WTC11 (cell line): Measurements from ENCODE around the gene GALNT16. TPM values are rescaled to one million over a fixed set of nuclear protein-coding genes. Genes with fewer than 3 reads are reported as not detected.

Experiments
- ATAC-seq: fragments of 200-7000 bp; cut with Tn5 transposase; 2 replicates; pipeline ENCODE4 v1.10.0; 2021; ENCODE audit warnings: mild to moderate bottlenecking, moderate library complexity
- CTCF ChIA-PET: fragments of 300-600 bp; sonication (Branson Sonifier 250); formaldehyde crosslinking; loops from one replicate; lab custom pipeline; 2021; ENCODE audit warnings: antibody characterized with exemption; lab: Charles Lee
- POLR2A ChIA-PET: fragments of 350-600 bp; sonication (Branson Sonifier 250); formaldehyde crosslinking; loops from one replicate; lab custom pipeline; 2021; ENCODE audit warnings: antibody characterized with exemption; lab: Charles Lee
- DNase-seq: peaks from one replicate; pipeline ENCODE4 v3.0.0; 2021; ENCODE audit warnings: low spot score
- H3K27ac Mint-ChIP-seq: 2 replicates; pipeline ENCODE4 v1.8.0; 2021; ENCODE audit warnings: mixed read lengths
- H3K27me3 Mint-ChIP-seq: 2 replicates; pipeline ENCODE4 v1.8.0; 2021; ENCODE audit warnings: low read depth, mild to moderate bottlenecking, moderate library complexity, mixed read lengths
- H3K36me3 Mint-ChIP-seq: 2 replicates; pipeline ENCODE4 v1.8.0; 2021; ENCODE audit warnings: mixed read lengths
- H3K4me1 Mint-ChIP-seq: 2 replicates; pipeline ENCODE4 v1.8.0; 2022; ENCODE audit warnings: mixed read lengths
- H3K4me3 Mint-ChIP-seq: 2 replicates; pipeline ENCODE4 v1.8.0; 2021; ENCODE audit warnings: mild to moderate bottlenecking, moderate library complexity, mixed read lengths
- H3K9me3 Mint-ChIP-seq: 2 replicates; pipeline ENCODE4 v1.8.0; 2021; ENCODE audit warnings: mixed read lengths
- E2F1 ChIP-seq: sonication (generic); formaldehyde crosslinking; IDR thresholded peaks from 2 replicates; pipeline ENCODE4 v1.8.0; 2022; ENCODE audit warnings: mild to moderate bottlenecking, missing genetic modification reagents
- ERG ChIP-seq: fragments of 250-450 bp; sonication (Bioruptor Pico); IDR thresholded peaks from 2 replicates; pipeline ENCODE4 v1.8.0; 2021; ENCODE audit warnings: mild to moderate bottlenecking
- ETV6 ChIP-seq: sonication (generic); formaldehyde crosslinking; IDR thresholded peaks from 2 replicates; pipeline ENCODE4 v1.8.1; 2022; ENCODE audit warnings: mild to moderate bottlenecking, missing genetic modification reagents
- IRF2 ChIP-seq: sonication (generic); formaldehyde crosslinking; IDR thresholded peaks from 2 replicates; pipeline ENCODE4 v1.8.0; 2022; ENCODE audit warnings: low read depth, missing genetic modification reagents, borderline replicate concordance
- MYBL2 ChIP-seq: sonication (generic); formaldehyde crosslinking; IDR thresholded peaks from 2 replicates; pipeline ENCODE4 v1.8.1; 2023; ENCODE audit warnings: mild to moderate bottlenecking, moderate library complexity, missing genetic modification reagents
- OVOL2 ChIP-seq: fragments of 250-450 bp; sonication (Bioruptor Pico); IDR thresholded peaks from 2 replicates; pipeline ENCODE4 v1.9.0; 2021; ENCODE audit warnings: mild to moderate bottlenecking, borderline replicate concordance
- PREB ChIP-seq: sonication (generic); formaldehyde crosslinking; IDR thresholded peaks from 2 replicates; pipeline ENCODE4 v1.8.1; 2022; ENCODE audit warnings: mild to moderate bottlenecking, missing genetic modification reagents, moderate library complexity, borderline replicate concordance
- SMAD4 ChIP-seq: sonication (generic); formaldehyde crosslinking; IDR thresholded peaks from 2 replicates; pipeline ENCODE4 v1.8.0; 2022; ENCODE audit warnings: mild to moderate bottlenecking, missing genetic modification reagents
- SP1 ChIP-seq: sonication (generic); formaldehyde crosslinking; conservative IDR thresholded peaks from 2 replicates; pipeline ENCODE4 v1.8.1; 2022; ENCODE audit warnings: missing genetic modification reagents
- TEAD1 ChIP-seq: sonication (generic); formaldehyde crosslinking; IDR thresholded peaks from 2 replicates; pipeline ENCODE4 v1.8.0; 2022; ENCODE audit warnings: mild to moderate bottlenecking, missing genetic modification reagents
- ZNF121 ChIP-seq: sonication (generic); formaldehyde crosslinking; IDR thresholded peaks from 2 replicates; pipeline ENCODE4 v1.8.0; 2023; ENCODE audit warnings: missing genetic modification reagents
- ZNF317 ChIP-seq: sonication (generic); formaldehyde crosslinking; IDR thresholded peaks from 2 replicates; pipeline ENCODE4 v1.8.1; 2023; ENCODE audit warnings: low read depth, mild to moderate bottlenecking, moderate library complexity, missing genetic modification reagents, borderline replicate concordance
- ZNF396 ChIP-seq: fragments of 250-450 bp; sonication (Bioruptor Pico); IDR thresholded peaks from 2 replicates; pipeline ENCODE4 v1.8.0; 2021; ENCODE audit warnings: mild to moderate bottlenecking, moderate library complexity, borderline replicate concordance
- total RNA-seq: library from RNA; stranded (reverse); gene quantifications from 3 replicates; pipeline ENCODE4 v1.2.3, GENCODE V29; 2021
- TF ChIP-seq, protein P1 (sequence below): sonication (generic); formaldehyde crosslinking; IDR thresholded peaks from 2 replicates; pipeline ENCODE4 v1.8.0; 2022; ENCODE audit warnings: mild to moderate bottlenecking, missing genetic modification reagents
- TF ChIP-seq, protein P2 (sequence below): fragments of 250-450 bp; sonication (Bioruptor Pico); IDR thresholded peaks from 2 replicates; pipeline ENCODE4 v1.9.0; 2021; ENCODE audit warnings: moderate library complexity, mild to moderate bottlenecking, inconsistent platforms, borderline replicate concordance
- TF ChIP-seq, protein P3 (sequence below): sonication (generic); formaldehyde crosslinking; IDR thresholded peaks from 2 replicates; pipeline ENCODE4 v1.8.1; 2023; ENCODE audit warnings: mild to moderate bottlenecking, missing genetic modification reagents
- TF ChIP-seq, protein P4 (sequence below): fragments of 200-600 bp; IDR thresholded peaks from 2 replicates; pipeline ENCODE4 v1.8.0; 2022; ENCODE audit warnings: antibody characterized with exemption
- TF ChIP-seq, protein P5 (sequence below): sonication (generic); formaldehyde crosslinking; IDR thresholded peaks from 2 replicates; pipeline ENCODE4 v1.8.1; 2023; ENCODE audit warnings: mild to moderate bottlenecking, missing genetic modification reagents, moderate library complexity
- TF ChIP-seq, protein P6 (sequence below): sonication (generic); formaldehyde crosslinking; IDR thresholded peaks from 2 replicates; pipeline ENCODE4 v1.8.1; 2023; ENCODE audit warnings: mild to moderate bottlenecking, missing genetic modification reagents, moderate library complexity

GALNT16 gene
- total RNA-seq, 1 experiment from 2014 or later = 4.5 TPM

- TF ChIP-seq PREB (CRISPR knock-in tag) = no peak
- TF ChIP-seq, protein P1, sequence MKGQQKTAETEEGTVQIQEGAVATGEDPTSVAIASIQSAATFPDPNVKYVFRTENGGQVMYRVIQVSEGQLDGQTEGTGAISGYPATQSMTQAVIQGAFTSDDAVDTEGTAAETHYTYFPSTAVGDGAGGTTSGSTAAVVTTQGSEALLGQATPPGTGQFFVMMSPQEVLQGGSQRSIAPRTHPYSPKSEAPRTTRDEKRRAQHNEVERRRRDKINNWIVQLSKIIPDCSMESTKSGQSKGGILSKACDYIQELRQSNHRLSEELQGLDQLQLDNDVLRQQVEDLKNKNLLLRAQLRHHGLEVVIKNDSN = no peak
- TF ChIP-seq TEAD1 = no peak
- TF ChIP-seq, protein P2, sequence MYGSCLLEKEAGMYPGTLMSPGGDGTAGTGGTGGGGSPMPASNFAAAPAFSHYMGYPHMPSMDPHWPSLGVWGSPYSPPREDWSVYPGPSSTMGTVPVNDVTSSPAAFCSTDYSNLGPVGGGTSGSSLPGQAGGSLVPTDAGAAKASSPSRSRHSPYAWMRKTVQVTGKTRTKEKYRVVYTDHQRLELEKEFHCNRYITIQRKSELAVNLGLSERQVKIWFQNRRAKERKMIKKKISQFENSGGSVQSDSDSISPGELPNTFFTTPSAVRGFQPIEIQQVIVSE (CRISPR knock-in tag) = no peak
- no peak for TF ChIP-seq ZNF396 (CRISPR knock-in tag)
- TF ChIP-seq, protein P3, sequence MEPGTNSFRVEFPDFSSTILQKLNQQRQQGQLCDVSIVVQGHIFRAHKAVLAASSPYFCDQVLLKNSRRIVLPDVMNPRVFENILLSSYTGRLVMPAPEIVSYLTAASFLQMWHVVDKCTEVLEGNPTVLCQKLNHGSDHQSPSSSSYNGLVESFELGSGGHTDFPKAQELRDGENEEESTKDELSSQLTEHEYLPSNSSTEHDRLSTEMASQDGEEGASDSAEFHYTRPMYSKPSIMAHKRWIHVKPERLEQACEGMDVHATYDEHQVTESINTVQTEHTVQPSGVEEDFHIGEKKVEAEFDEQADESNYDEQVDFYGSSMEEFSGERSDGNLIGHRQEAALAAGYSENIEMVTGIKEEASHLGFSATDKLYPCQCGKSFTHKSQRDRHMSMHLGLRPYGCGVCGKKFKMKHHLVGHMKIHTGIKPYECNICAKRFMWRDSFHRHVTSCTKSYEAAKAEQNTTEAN (CRISPR knock-in tag) = no peak
- TF ChIP-seq SMAD4 (CRISPR knock-in tag) = no peak
- TF ChIP-seq, protein P4, sequence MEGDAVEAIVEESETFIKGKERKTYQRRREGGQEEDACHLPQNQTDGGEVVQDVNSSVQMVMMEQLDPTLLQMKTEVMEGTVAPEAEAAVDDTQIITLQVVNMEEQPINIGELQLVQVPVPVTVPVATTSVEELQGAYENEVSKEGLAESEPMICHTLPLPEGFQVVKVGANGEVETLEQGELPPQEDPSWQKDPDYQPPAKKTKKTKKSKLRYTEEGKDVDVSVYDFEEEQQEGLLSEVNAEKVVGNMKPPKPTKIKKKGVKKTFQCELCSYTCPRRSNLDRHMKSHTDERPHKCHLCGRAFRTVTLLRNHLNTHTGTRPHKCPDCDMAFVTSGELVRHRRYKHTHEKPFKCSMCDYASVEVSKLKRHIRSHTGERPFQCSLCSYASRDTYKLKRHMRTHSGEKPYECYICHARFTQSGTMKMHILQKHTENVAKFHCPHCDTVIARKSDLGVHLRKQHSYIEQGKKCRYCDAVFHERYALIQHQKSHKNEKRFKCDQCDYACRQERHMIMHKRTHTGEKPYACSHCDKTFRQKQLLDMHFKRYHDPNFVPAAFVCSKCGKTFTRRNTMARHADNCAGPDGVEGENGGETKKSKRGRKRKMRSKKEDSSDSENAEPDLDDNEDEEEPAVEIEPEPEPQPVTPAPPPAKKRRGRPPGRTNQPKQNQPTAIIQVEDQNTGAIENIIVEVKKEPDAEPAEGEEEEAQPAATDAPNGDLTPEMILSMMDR = no peak
- TF ChIP-seq, protein P5, sequence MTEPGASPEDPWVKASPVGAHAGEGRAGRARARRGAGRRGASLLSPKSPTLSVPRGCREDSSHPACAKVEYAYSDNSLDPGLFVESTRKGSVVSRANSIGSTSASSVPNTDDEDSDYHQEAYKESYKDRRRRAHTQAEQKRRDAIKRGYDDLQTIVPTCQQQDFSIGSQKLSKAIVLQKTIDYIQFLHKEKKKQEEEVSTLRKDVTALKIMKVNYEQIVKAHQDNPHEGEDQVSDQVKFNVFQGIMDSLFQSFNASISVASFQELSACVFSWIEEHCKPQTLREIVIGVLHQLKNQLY = no peak
- no peak for TF ChIP-seq ETV6 (CRISPR knock-in tag)
- no peak for TF ChIP-seq ZNF317 (CRISPR knock-in tag)
- no peak for TF ChIP-seq E2F1 (CRISPR knock-in tag)
Observed at GRCh38 chr14:69355607-69356281, 95.8 kb downstream of the GALNT16 start (continued).

DNA sequence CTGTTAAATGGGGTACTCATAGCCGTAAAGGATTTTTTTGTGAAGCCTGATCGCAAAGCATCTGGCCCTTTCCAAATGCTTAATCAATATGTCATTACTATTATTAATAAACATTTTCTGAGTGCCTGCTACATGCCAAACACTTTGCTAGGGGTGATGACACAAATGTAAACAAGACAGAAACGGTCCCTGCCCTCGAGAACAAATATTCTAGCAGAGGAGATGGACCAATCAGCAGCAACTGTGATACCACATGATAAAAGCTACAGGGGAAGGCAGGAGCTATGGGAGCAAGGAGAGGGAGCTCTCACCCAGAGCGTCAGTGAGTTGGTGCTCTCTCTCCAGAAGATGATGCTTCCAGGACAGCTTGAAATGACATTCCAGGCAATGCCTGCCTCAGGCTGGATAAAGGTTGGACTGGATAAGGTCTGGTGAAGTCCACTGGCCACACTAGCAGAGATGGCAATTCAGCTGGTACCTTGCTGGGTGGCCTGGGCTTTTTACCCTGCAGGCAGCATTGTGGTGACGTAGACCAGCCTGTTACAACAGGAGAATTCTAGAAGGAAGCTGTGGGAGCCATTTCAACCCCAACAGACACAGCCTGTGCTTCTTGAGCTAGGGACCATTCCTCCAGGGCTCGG lies 97.1 kb downstream of the GALNT16 start:
- Mint-ChIP-seq H3K4me3 (no peak overlapping the region), H3K27me3 (no peaks in the 10 kb centered on the region)
- no peak for ATAC-seq
- no peak for DNase-seq
- TF ChIP-seq OVOL2 (CRISPR knock-in tag) (no peak), ZNF317 (CRISPR knock-in tag) (no peak), SP1 (CRISPR knock-in tag) (no peak), IRF2 (CRISPR knock-in tag) (no peak), ERG (CRISPR knock-in tag) (no peak), ZNF121 (CRISPR knock-in tag) (no peak), MYBL2 (no peak)
- TF ChIP-seq, protein P6, sequence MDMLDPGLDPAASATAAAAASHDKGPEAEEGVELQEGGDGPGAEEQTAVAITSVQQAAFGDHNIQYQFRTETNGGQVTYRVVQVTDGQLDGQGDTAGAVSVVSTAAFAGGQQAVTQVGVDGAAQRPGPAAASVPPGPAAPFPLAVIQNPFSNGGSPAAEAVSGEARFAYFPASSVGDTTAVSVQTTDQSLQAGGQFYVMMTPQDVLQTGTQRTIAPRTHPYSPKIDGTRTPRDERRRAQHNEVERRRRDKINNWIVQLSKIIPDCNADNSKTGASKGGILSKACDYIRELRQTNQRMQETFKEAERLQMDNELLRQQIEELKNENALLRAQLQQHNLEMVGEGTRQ (CRISPR knock-in tag) = no peak
- TF ChIP-seq, all 79 proteins: peak for 0
- Mint-ChIP-seq H3K9me3 (no peaks in the 10 kb centered on the region), H3K4me1 (no peaks in the 10 kb centered on the region), H3K27ac (no peak overlapping the region), H3K36me3 (no peaks in the 10 kb centered on the region)
- ChIA-PET POLR2A (interaction anchor here (0.9 kb wide), 1 partner anchor 33 kb away, joined by 6 read pairs; no protein-coding TSS in a partner anchor), CTCF (interaction anchor here (0.6 to 2.4 kb wide), 6 partner anchors 10 to 135 kb away, joined by 3 to 20 read pairs (median 5); partner anchors contain the start of gene GALNT16)
